OCI-LY7 (cell line): ENCODE data around the gene RPRD2. TPM values are rescaled to one million over a fixed set of nuclear protein-coding genes. Genes with fewer than 3 reads are reported as not detected.

Experiments
- BruUV-seq: library from RNA; stranded (reverse); fragments of 400-500 nt; replicated peaks from 2 replicates; lab custom pipeline; 2021; lab: Mats Ljungman, UMichigan
- CTCF ChIA-PET: fragments of 300-600 bp; sonication (Branson Sonifier 250); formaldehyde crosslinking; loops from one replicate; lab custom pipeline; 2022; ENCODE audit warnings: antibody characterized with exemption; ENCODE audit not compliant: unreplicated experiment; lab: Charles Lee
- POLR2A ChIA-PET: fragments of 300-600 bp; sonication (Branson Sonifier 250); formaldehyde crosslinking; loops from one replicate; lab custom pipeline; 2022; ENCODE audit warnings: antibody characterized with exemption; lab: Charles Lee
- DNase-seq: peaks from one replicate; pipeline ENCODE4 v3.0.0-alpha.2; 2015; ENCODE audit warnings: low spot score
- H2AFZ ChIP-seq: fragments of 200-600 bp; sonication (generic), shearing (Covaris generic); 2 replicates; pipeline ENCODE4 v1.6.1; 2014; ENCODE audit warnings: mild to moderate bottlenecking, antibody characterized with exemption, low read length, moderate library complexity
- H3K27ac ChIP-seq: fragments of 200-600 bp; sonication (generic); 2 replicates; pipeline ENCODE4 v1.5.1; 2014; ENCODE audit warnings: mixed run types, low read depth, mild to moderate bottlenecking, moderate library complexity, low read length, inconsistent platforms; ENCODE audit not compliant: poor library complexity, severe bottlenecking
- H3K36me3 ChIP-seq: fragments of 200-600 bp; sonication (generic); 2 replicates; pipeline ENCODE4 v1.6.1; 2014; ENCODE audit warnings: mild to moderate bottlenecking, antibody characterized with exemption, low read length, moderate library complexity, mixed read lengths; ENCODE audit not compliant: insufficient read depth
- H3K4me1 ChIP-seq: fragments of 200-600 bp; sonication (generic); 2 replicates; pipeline ENCODE4 v1.5.1; 2014; ENCODE audit warnings: mild to moderate bottlenecking, low read length; ENCODE audit not compliant: insufficient read depth, poor library complexity, severe bottlenecking
- H3K4me2 ChIP-seq: fragments of 200-600 bp; sonication (generic); 2 replicates; pipeline ENCODE4 v1.6.1; 2014; ENCODE audit warnings: mild to moderate bottlenecking, low read length
- H3K4me3 ChIP-seq: fragments of 200-600 bp; sonication (generic); 2 replicates; pipeline ENCODE4 v1.5.1; 2014; ENCODE audit warnings: mild to moderate bottlenecking, low read depth, low read length; ENCODE audit not compliant: poor library complexity, severe bottlenecking
- H3K79me2 ChIP-seq: fragments of 200-600 bp; sonication (generic); 2 replicates; pipeline ENCODE4 v1.6.1; 2016; ENCODE audit warnings: low read depth, mild to moderate bottlenecking, low read length, moderate library complexity, mixed read lengths; ENCODE audit not compliant: insufficient read depth
- H3K9me2 ChIP-seq: fragments of 200-600 bp; sonication (generic); 2 replicates; pipeline ENCODE4 v1.6.1; 2016; ENCODE audit warnings: mild to moderate bottlenecking, low read length, mixed read lengths; ENCODE audit not compliant: insufficient read depth
- H3K9me3 ChIP-seq: fragments of 200-600 bp; sonication (generic); 2 replicates; pipeline ENCODE4 v1.6.1; 2014; ENCODE audit warnings: mild to moderate bottlenecking, mixed run types, low read length, mixed read lengths
- H4K20me1 ChIP-seq: fragments of 200-600 bp; sonication (generic); 2 replicates; pipeline ENCODE4 v1.6.1; 2014; ENCODE audit warnings: mild to moderate bottlenecking, antibody characterized with exemption, low read length, moderate library complexity, mixed read lengths; ENCODE audit not compliant: insufficient read depth
- EZH2phosphoT487 ChIP-seq: fragments of 200-600 bp; sonication (generic); IDR thresholded peaks from 2 replicates; pipeline ENCODE4 v1.6.1; 2018; ENCODE audit warnings: low read depth, borderline replicate concordance, mild to moderate bottlenecking, mixed run types, antibody characterized with exemption, low read length, moderate library complexity, mixed read lengths
- intact Hi-C: fragments of 100-400 bp; cut with micrococcal nuclease; formaldehyde crosslinking; loops from one replicate; pipeline ENCODE4 v1.10.0; 2022; ENCODE audit not compliant: unreplicated experiment
- total RNA-seq, 2 experiments: library from RNA; depleted of rRNA in 1 of 2; stranded (reverse); fragments of >200 nt in 1 of 2; shearing (Covaris generic) in 1 of 2; gene quantifications; 2 replicates each; pipeline ENCODE4 v1.2.3, GENCODE V29; 2014 to 2022
- TF ChIP-seq, protein P1 (sequence below): fragments of 200-600 bp; sonication (generic); conservative IDR thresholded peaks from 2 replicates; pipeline ENCODE4 v1.5.1; 2014; ENCODE audit warnings: mild to moderate bottlenecking, antibody characterized with exemption, low read length, moderate library complexity, mixed read lengths

RPRD2 gene
- total RNA-seq, 2 experiments from 2014 or later = 17.0 to 39.7 TPM

GRCh38 chr1:150364231-150365003 lies 470 bp downstream of the RPRD2 start:
- H4K20me1 ChIP-seq = peaks cover 10% of the 10 kb centered on the region; the same call in 1 of the 2 replicates
- H3K79me2 ChIP-seq = peaks cover 53% of the 10 kb centered on the region
- no peaks in the 10 kb centered on the region for H3K9me3 ChIP-seq
- no peaks in the 10 kb centered on the region for H3K9me2 ChIP-seq
- H3K4me1 ChIP-seq = peaks cover 11% of the 10 kb centered on the region
- no peak for TF ChIP-seq EZH2phosphoT487
- TF ChIP-seq, protein P1, sequence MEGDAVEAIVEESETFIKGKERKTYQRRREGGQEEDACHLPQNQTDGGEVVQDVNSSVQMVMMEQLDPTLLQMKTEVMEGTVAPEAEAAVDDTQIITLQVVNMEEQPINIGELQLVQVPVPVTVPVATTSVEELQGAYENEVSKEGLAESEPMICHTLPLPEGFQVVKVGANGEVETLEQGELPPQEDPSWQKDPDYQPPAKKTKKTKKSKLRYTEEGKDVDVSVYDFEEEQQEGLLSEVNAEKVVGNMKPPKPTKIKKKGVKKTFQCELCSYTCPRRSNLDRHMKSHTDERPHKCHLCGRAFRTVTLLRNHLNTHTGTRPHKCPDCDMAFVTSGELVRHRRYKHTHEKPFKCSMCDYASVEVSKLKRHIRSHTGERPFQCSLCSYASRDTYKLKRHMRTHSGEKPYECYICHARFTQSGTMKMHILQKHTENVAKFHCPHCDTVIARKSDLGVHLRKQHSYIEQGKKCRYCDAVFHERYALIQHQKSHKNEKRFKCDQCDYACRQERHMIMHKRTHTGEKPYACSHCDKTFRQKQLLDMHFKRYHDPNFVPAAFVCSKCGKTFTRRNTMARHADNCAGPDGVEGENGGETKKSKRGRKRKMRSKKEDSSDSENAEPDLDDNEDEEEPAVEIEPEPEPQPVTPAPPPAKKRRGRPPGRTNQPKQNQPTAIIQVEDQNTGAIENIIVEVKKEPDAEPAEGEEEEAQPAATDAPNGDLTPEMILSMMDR = peak; percentile 29; the same call in 1 of the 2 replicates
- peak overlapping the region; percentile 93 for H3K27ac ChIP-seq
- peaks cover 19% of the 10 kb centered on the region for H3K36me3 ChIP-seq
- H2AFZ ChIP-seq = peak overlapping the region; percentile 35; the same call in 1 of the 2 replicates
- intact Hi-C loops = loop anchor here (10.0 kb wide), 1 partner anchor 200 kb away; no protein-coding TSS in a partner anchor
- peak overlapping the region; percentile 86 for H3K4me2 ChIP-seq
- POLR2A ChIA-PET = interaction anchor here (0.9 to 1.3 kb wide), 6 partner anchors 9 to 610 kb away, joined by 3 to 6 read pairs (median 4); no protein-coding TSS in a partner anchor
- DNase-seq = peak; percentile 79
- no TSS peak for BruUV-seq
- H3K4me3 ChIP-seq = peak overlapping the region; percentile 92
- CTCF ChIA-PET = interaction anchor here (0.5 kb wide), 1 partner anchor 610 kb away, joined by 3 read pairs; no protein-coding TSS in a partner anchor

DNA sequence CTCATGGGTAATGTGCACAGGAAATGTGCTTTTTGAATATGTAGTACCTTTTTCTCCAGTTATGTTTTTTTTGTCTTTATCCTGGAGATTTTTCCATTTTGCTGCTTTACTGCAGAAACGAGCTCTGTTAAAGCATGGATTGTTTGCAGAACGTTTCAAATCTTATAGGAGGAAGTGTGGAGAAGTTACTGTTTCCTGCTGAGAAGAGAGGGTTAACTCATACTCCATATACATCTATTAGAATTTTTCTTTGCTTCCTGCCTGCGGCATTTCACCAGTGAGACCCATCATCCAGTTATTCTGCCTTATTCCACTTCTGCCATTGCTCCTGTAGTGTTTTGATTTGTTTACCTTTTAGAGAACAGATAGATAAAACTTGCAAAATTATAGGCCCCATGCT lies 2.0 kb downstream of the RPRD2 start:
- H3K4me2 ChIP-seq = peak overlapping the region; percentile 86
- H3K4me3 ChIP-seq = peak overlapping the region; percentile 92
- H3K36me3 ChIP-seq = peaks cover 30% of the 10 kb centered on the region
- no peaks in the 10 kb centered on the region for H3K9me2 ChIP-seq
- POLR2A ChIA-PET = interaction anchor here (1.0 kb wide), 1 partner anchor 12 kb away, joined by 3 read pairs; no protein-coding TSS in a partner anchor
- H3K4me1 ChIP-seq = peaks cover 11% of the 10 kb centered on the region
- H4K20me1 ChIP-seq = peaks cover 10% of the 10 kb centered on the region; the same call in 1 of the 2 replicates
- peak overlapping the region; percentile 37; the same call in 1 of the 2 replicates for H2AFZ ChIP-seq
- no TSS peak for BruUV-seq
- peak; percentile 46 for DNase-seq
- TF ChIP-seq, protein P1 = no peak
- no peak for TF ChIP-seq EZH2phosphoT487
- intact Hi-C loops = loop anchor here (10.0 kb wide), 1 partner anchor 199 kb away; no protein-coding TSS in a partner anchor
- CTCF ChIA-PET = no interaction called here
- H3K79me2 ChIP-seq = peaks cover 68% of the 10 kb centered on the region
- H3K9me3 ChIP-seq = no peaks in the 10 kb centered on the region
- peak overlapping the region; percentile 93 for H3K27ac ChIP-seq
